ENCODE results near the gene SMARCC2.

The SMARCC2 gene

GRCh38 chr12:56165369-56165768, 23.9 kb downstream of the SMARCC2 start:
- no peak for DNase-seq (ENCODE audit: low read depth)
- H3K4me3 ChIP-seq (ENCODE audit: low read length), result no peak overlapping the region
- no peak for TF ChIP-seq CTCF (conservative IDR thresholded peaks at IDR 0.05; ENCODE audit: low read depth, low read length)

GRCh38 chr12:56164345-56164729, 24.9 kb downstream of the SMARCC2 start:
- no peak overlapping the region for H3K4me3 ChIP-seq (ENCODE audit: low read length)
- TF ChIP-seq CTCF (conservative IDR thresholded peaks at IDR 0.05; ENCODE audit: low read depth, low read length), result no peak
- no peak for DNase-seq (ENCODE audit: low read depth)

GRCh38 chr12:56163533-56164344, 25.5 kb downstream of the SMARCC2 start:
- TF ChIP-seq CTCF (conservative IDR thresholded peaks at IDR 0.05; ENCODE audit: low read depth, low read length), result no peak
- H3K4me3 ChIP-seq (ENCODE audit: low read length), result no peak overlapping the region
- no peak for DNase-seq (ENCODE audit: low read depth)

GRCh38 chr12:56162468-56163290, 26.6 kb downstream of the SMARCC2 start:
- H3K4me3 ChIP-seq (ENCODE audit: low read length), result no peak overlapping the region
- DNase-seq (ENCODE audit: low read depth), result no peak
- TF ChIP-seq CTCF (conservative IDR thresholded peaks at IDR 0.05; ENCODE audit: low read depth, low read length), result no peak

GRCh38 chr12:56161690-56162351, 27.5 kb downstream of the SMARCC2 start:
- TF ChIP-seq CTCF (conservative IDR thresholded peaks at IDR 0.05; ENCODE audit: low read depth, low read length), result no peak
- H3K4me3 ChIP-seq (ENCODE audit: low read length), result no peak overlapping the region
- DNase-seq (ENCODE audit: low read depth), result no peak

GRCh38 chr12:56160894-56161689, 28.2 kb downstream of the SMARCC2 start:
- DNase-seq (ENCODE audit: low read depth), result no peak
- H3K4me3 ChIP-seq (ENCODE audit: low read length), result peak overlapping the region; percentile 99
- no peak for TF ChIP-seq CTCF (conservative IDR thresholded peaks at IDR 0.05; ENCODE audit: low read depth, low read length)

Measured in retinal pigment epithelial cell (primary cell).